WTC11 (cell line): ENCODE measurements around the gene TTN.

Experiments
- FOXP1 ChIP-seq: sonication (generic); formaldehyde crosslinking; IDR thresholded peaks from 2 replicates; pipeline ENCODE4 v1.8.0; 2022; ENCODE audit warnings: missing genetic modification reagents, mild to moderate bottlenecking, moderate library complexity, borderline replicate concordance
- PRRX2 ChIP-seq: fragments of 250-450 bp; sonication (Bioruptor Pico); IDR thresholded peaks from 2 replicates; pipeline ENCODE4 v1.8.0; 2021; ENCODE audit warnings: mild to moderate bottlenecking
- TF ChIP-seq, protein P1 (sequence below): fragments of 200-600 bp; IDR thresholded peaks from 2 replicates; pipeline ENCODE4 v1.8.0; 2022; ENCODE audit warnings: antibody characterized with exemption
- TF ChIP-seq, protein P2 (sequence below): sonication (generic); formaldehyde crosslinking; IDR thresholded peaks from 2 replicates; pipeline ENCODE4 v1.8.1; 2023; ENCODE audit warnings: mild to moderate bottlenecking, missing genetic modification reagents, moderate library complexity
- TF ChIP-seq, protein P3 (sequence below): fragments of 250-450 bp; sonication (Bioruptor Pico); IDR thresholded peaks from 2 replicates; pipeline ENCODE4 v1.9.0; 2021; ENCODE audit warnings: mild to moderate bottlenecking, borderline replicate concordance

DNA sequence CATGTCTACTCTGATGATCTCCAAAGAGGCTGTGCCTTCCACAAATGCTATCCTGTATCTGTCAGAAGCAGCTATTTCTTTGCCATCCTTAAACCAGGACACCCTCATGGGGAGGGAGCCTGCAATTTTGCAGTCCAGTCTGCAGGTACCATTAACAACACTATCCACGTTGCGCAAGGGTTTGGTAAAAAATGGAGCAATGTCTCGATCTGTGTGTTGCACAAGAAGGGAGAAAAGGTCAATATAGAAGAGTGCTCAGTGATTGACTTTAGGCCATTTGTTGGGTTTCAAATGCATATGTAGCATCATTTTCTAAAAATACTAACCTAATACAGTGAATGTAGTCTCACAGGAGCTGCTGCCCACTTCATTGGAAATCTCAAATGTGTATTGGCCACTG lies 74.3 kb downstream of the TTN start:
- TF ChIP-seq, protein P1, sequence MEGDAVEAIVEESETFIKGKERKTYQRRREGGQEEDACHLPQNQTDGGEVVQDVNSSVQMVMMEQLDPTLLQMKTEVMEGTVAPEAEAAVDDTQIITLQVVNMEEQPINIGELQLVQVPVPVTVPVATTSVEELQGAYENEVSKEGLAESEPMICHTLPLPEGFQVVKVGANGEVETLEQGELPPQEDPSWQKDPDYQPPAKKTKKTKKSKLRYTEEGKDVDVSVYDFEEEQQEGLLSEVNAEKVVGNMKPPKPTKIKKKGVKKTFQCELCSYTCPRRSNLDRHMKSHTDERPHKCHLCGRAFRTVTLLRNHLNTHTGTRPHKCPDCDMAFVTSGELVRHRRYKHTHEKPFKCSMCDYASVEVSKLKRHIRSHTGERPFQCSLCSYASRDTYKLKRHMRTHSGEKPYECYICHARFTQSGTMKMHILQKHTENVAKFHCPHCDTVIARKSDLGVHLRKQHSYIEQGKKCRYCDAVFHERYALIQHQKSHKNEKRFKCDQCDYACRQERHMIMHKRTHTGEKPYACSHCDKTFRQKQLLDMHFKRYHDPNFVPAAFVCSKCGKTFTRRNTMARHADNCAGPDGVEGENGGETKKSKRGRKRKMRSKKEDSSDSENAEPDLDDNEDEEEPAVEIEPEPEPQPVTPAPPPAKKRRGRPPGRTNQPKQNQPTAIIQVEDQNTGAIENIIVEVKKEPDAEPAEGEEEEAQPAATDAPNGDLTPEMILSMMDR: no peak
- TF ChIP-seq FOXP1 (CRISPR knock-in tag) (no peak), PRRX2 (CRISPR knock-in tag) (no peak)
- TF ChIP-seq, protein P2, sequence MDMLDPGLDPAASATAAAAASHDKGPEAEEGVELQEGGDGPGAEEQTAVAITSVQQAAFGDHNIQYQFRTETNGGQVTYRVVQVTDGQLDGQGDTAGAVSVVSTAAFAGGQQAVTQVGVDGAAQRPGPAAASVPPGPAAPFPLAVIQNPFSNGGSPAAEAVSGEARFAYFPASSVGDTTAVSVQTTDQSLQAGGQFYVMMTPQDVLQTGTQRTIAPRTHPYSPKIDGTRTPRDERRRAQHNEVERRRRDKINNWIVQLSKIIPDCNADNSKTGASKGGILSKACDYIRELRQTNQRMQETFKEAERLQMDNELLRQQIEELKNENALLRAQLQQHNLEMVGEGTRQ (CRISPR knock-in tag): no peak
- TF ChIP-seq, protein P3, sequence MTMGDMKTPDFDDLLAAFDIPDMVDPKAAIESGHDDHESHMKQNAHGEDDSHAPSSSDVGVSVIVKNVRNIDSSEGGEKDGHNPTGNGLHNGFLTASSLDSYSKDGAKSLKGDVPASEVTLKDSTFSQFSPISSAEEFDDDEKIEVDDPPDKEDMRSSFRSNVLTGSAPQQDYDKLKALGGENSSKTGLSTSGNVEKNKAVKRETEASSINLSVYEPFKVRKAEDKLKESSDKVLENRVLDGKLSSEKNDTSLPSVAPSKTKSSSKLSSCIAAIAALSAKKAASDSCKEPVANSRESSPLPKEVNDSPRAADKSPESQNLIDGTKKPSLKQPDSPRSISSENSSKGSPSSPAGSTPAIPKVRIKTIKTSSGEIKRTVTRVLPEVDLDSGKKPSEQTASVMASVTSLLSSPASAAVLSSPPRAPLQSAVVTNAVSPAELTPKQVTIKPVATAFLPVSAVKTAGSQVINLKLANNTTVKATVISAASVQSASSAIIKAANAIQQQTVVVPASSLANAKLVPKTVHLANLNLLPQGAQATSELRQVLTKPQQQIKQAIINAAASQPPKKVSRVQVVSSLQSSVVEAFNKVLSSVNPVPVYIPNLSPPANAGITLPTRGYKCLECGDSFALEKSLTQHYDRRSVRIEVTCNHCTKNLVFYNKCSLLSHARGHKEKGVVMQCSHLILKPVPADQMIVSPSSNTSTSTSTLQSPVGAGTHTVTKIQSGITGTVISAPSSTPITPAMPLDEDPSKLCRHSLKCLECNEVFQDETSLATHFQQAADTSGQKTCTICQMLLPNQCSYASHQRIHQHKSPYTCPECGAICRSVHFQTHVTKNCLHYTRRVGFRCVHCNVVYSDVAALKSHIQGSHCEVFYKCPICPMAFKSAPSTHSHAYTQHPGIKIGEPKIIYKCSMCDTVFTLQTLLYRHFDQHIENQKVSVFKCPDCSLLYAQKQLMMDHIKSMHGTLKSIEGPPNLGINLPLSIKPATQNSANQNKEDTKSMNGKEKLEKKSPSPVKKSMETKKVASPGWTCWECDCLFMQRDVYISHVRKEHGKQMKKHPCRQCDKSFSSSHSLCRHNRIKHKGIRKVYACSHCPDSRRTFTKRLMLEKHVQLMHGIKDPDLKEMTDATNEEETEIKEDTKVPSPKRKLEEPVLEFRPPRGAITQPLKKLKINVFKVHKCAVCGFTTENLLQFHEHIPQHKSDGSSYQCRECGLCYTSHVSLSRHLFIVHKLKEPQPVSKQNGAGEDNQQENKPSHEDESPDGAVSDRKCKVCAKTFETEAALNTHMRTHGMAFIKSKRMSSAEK (CRISPR knock-in tag): no peak
